ENCODE data around the gene SRD5A2. TPM values are rescaled to one million over a fixed set of nuclear protein-coding genes. Genes with fewer than 3 reads are reported as not detected.

The SRD5A2 gene
- total RNA-seq, 1 experiment from 2014 or later: not detected

- no peak for DNase-seq (ENCODE audit: low spot score)
- no peaks in the 10 kb centered on the region for H3K4me1 ChIP-seq (ENCODE audit: insufficient read depth, low read length, poor library complexity, severe bottlenecking)
- no peak overlapping the region for H3K27ac ChIP-seq (ENCODE audit: low read depth, low read length, poor library complexity, severe bottlenecking)
- intact Hi-C loops (cut with micrococcal nuclease; ENCODE audit: unreplicated experiment): no loop called here
- no peaks in the 10 kb centered on the region for H3K9me3 ChIP-seq (ENCODE audit: low read depth, low read length, poor library complexity, severe bottlenecking)
- POLR2A ChIA-PET (ENCODE audit: low non-redundant PET): no interaction called here
- H3K27me3 ChIP-seq (replicated peaks; ENCODE audit: insufficient read depth, low read depth, low read length, poor library complexity): peaks cover 8% of the 10 kb centered on the region
- no peak for TF ChIP-seq EZH2 (IDR thresholded peaks at IDR 0.05; ENCODE audit: borderline replicate concordance, low read depth, low read length, poor library complexity, severe bottlenecking)
- no peak for TF ChIP-seq CTCF (conservative IDR thresholded peaks at IDR 0.05; ENCODE audit: low read depth, low read length)
- no peak overlapping the region for H3K4me3 ChIP-seq (ENCODE audit: low read depth, low read length, poor library complexity, severe bottlenecking)
- H3K36me3 ChIP-seq (ENCODE audit: insufficient read depth, low read length, poor library complexity, severe bottlenecking): no peaks in the 10 kb centered on the region
- BruUV-seq (replicated peaks): no TSS peak
- CTCF ChIA-PET: no interaction called here
These were observed 97.5 kb downstream of the SRD5A2 start for GRCh38 chr2:31483246-31483645.

- CTCF ChIA-PET: no interaction called here
- peak; percentile 10 for DNase-seq (ENCODE audit: low spot score)
These were observed 104.1 kb downstream of the SRD5A2 start for GRCh38 chr2:31476511-31477180.

GRCh38 chr2:31475692-31476091 lies 105.0 kb downstream of the SRD5A2 start:
- Histone ChIP-seq H3K4me3 (ENCODE audit: low read depth, low read length, poor library complexity, severe bottlenecking) (no peak overlapping the region), H3K36me3 (ENCODE audit: insufficient read depth, low read length, poor library complexity, severe bottlenecking) (no peaks in the 10 kb centered on the region), H3K9me3 (ENCODE audit: low read depth, low read length, poor library complexity, severe bottlenecking) (no peaks in the 10 kb centered on the region), H3K27ac (ENCODE audit: low read depth, low read length, poor library complexity, severe bottlenecking) (no peak overlapping the region), H3K27me3 (replicated peaks; ENCODE audit: insufficient read depth, low read depth, low read length, poor library complexity) (peaks cover 34% of the 10 kb centered on the region), H3K4me1 (ENCODE audit: insufficient read depth, low read length, poor library complexity, severe bottlenecking) (no peaks in the 10 kb centered on the region)
- BruUV-seq (replicated peaks): no TSS peak
- TF ChIP-seq CTCF (conservative IDR thresholded peaks at IDR 0.05; ENCODE audit: low read depth, low read length) (no peak), EZH2 (IDR thresholded peaks at IDR 0.05; ENCODE audit: borderline replicate concordance, low read depth, low read length, poor library complexity, severe bottlenecking) (no peak)
- no peak for DNase-seq (ENCODE audit: low spot score)
- intact Hi-C loops (cut with micrococcal nuclease; ENCODE audit: unreplicated experiment): no loop called here
- ChIA-PET POLR2A (ENCODE audit: low non-redundant PET) (no interaction called here), CTCF (no interaction called here)

More at GRCh38 chr2:31476511-31477180, 104.1 kb downstream of the SRD5A2 start:
- Histone ChIP-seq H3K27me3 (replicated peaks; ENCODE audit: insufficient read depth, low read depth, low read length, poor library complexity) (peaks cover 34% of the 10 kb centered on the region), H3K4me1 (ENCODE audit: insufficient read depth, low read length, poor library complexity, severe bottlenecking) (no peaks in the 10 kb centered on the region), H3K9me3 (ENCODE audit: low read depth, low read length, poor library complexity, severe bottlenecking) (no peaks in the 10 kb centered on the region), H3K4me3 (ENCODE audit: low read depth, low read length, poor library complexity, severe bottlenecking) (no peak overlapping the region), H3K27ac (ENCODE audit: low read depth, low read length, poor library complexity, severe bottlenecking) (no peak overlapping the region), H3K36me3 (ENCODE audit: insufficient read depth, low read length, poor library complexity, severe bottlenecking) (no peaks in the 10 kb centered on the region)
- BruUV-seq (replicated peaks): no TSS peak
- POLR2A ChIA-PET (ENCODE audit: low non-redundant PET): no interaction called here
- TF ChIP-seq EZH2 (IDR thresholded peaks at IDR 0.05; ENCODE audit: borderline replicate concordance, low read depth, low read length, poor library complexity, severe bottlenecking): no peak
- no peak for TF ChIP-seq CTCF (conservative IDR thresholded peaks at IDR 0.05; ENCODE audit: low read depth, low read length)
- intact Hi-C loops (cut with micrococcal nuclease; ENCODE audit: unreplicated experiment): no loop called here
